T-helper 1 cell treated with Interleukin-12 subunit alpha and Interleukin-12 subunit beta and Interleukin-4 antibody, amounts not matched to agents 30 μg/mL and 1 μg/mL, for 36 hours (primary cell): ENCODE measurements around the gene SDF2L1.
"Not testable (repeated sequence)": the region's sequence is repeated elsewhere in the genome, so short reads cannot be mapped to it uniquely, and the experiment has no call there.

ENCODE experiments used
- H3K27ac Mint-ChIP-seq: one replicate; pipeline ENCODE4 v1.8.0; 2021; ENCODE audit warnings: mild to moderate bottlenecking, mixed read lengths
- H3K27me3 Mint-ChIP-seq: one replicate; pipeline ENCODE4 v1.8.0; 2021; ENCODE audit warnings: low read depth, mixed read lengths
- H3K36me3 Mint-ChIP-seq: one replicate; pipeline ENCODE4 v1.8.0; 2021; ENCODE audit warnings: low read depth, mixed read lengths
- H3K4me1 Mint-ChIP-seq: one replicate; pipeline ENCODE4 v1.8.0; 2021; ENCODE audit warnings: low read depth, mixed read lengths
- H3K4me3 Mint-ChIP-seq: one replicate; pipeline ENCODE4 v1.8.0; 2021; ENCODE audit warnings: mild to moderate bottlenecking, moderate library complexity, mixed read lengths
- H3K9me3 Mint-ChIP-seq: one replicate; pipeline ENCODE4 v1.8.0; 2021; ENCODE audit warnings: mixed read lengths

Gene SDF2L1

GRCh38 chr22:21626735-21627469, 15.2 kb upstream of the SDF2L1 start:
- Mint-ChIP-seq H3K9me3 (no peaks in the 10 kb centered on the region), H3K4me3 (peak overlapping the region; percentile 5), H3K27ac (peak overlapping the region; percentile 11), H3K4me1 (peaks cover 19% of the 10 kb centered on the region), H3K27me3 (no peaks in the 10 kb centered on the region), H3K36me3 (peaks cover 26% of the 10 kb centered on the region)

GRCh38 chr22:21628386-21629254, 13.5 kb upstream of the SDF2L1 start:
- Mint-ChIP-seq H3K4me3 (peak overlapping the region; percentile 89), H3K27ac (peak overlapping the region; percentile 90), H3K9me3 (no peaks in the 10 kb centered on the region), H3K27me3 (no peaks in the 10 kb centered on the region), H3K4me1 (peaks cover 21% of the 10 kb centered on the region), H3K36me3 (peaks cover 16% of the 10 kb centered on the region)

GRCh38 chr22:21629255-21630149, 12.6 kb upstream of the SDF2L1 start, which contains the start of gene YDJC:
YDJC (minus strand) TSS chr22:21630022; CDS start chr22:21630014, 8 bp downstream.
- Mint-ChIP-seq H3K27ac (peak within 1 kb of the TSS; percentile 90), H3K9me3 (no peaks in the 10 kb centered on the region)

GRCh38 chr22:21631025-21631424, 11.1 kb upstream of the SDF2L1 start:
- H3K4me1 Mint-ChIP-seq = peaks cover 21% of the 10 kb centered on the region
- no peaks in the 10 kb centered on the region for H3K9me3 Mint-ChIP-seq
- H3K27ac Mint-ChIP-seq = peak overlapping the region; percentile 26
- H3K36me3 Mint-ChIP-seq = peaks cover 16% of the 10 kb centered on the region
- peak overlapping the region; percentile 35 for H3K4me3 Mint-ChIP-seq
- no peaks in the 10 kb centered on the region for H3K27me3 Mint-ChIP-seq

More at GRCh38 chr22:21629255-21630149, 12.6 kb upstream of the SDF2L1 start, which contains the start of gene YDJC:
- Mint-ChIP-seq H3K27me3 (no peaks in the 10 kb centered on the region), H3K4me1 (peaks cover 21% of the 10 kb centered on the region), H3K36me3 (peaks cover 16% of the 10 kb centered on the region), H3K4me3 (peak within 1 kb of the TSS; percentile 89)

GRCh38 chr22:21632237-21632895, 9.7 kb upstream of the SDF2L1 start, which contains the start of gene CCDC116:
CCDC116 (plus strand) TSS chr22:21632760; CDS start chr22:21633182, 422 bp downstream.
- Mint-ChIP-seq H3K4me1 (peaks cover 14% of the 10 kb centered on the region), H3K27ac (peak within 1 kb of the TSS; percentile 4), H3K36me3 (peaks cover 10% of the 10 kb centered on the region), H3K27me3 (no peaks in the 10 kb centered on the region), H3K4me3 (no peak within 1 kb of the TSS), H3K9me3 (no peaks in the 10 kb centered on the region)

- H3K4me1 Mint-ChIP-seq = peaks cover 11% of the 10 kb centered on the region
- no peaks in the 10 kb centered on the region for H3K9me3 Mint-ChIP-seq
- no peaks in the 10 kb centered on the region for H3K27me3 Mint-ChIP-seq
- H3K36me3 Mint-ChIP-seq = peaks cover 7% of the 10 kb centered on the region
- no peak overlapping the region for H3K4me3 Mint-ChIP-seq
- H3K27ac Mint-ChIP-seq = no peak overlapping the region
Observed at GRCh38 chr22:21632931-21633330, 9.2 kb upstream of the SDF2L1 start.

GRCh38 chr22:21633481-21633880, 8.6 kb upstream of the SDF2L1 start:
- Mint-ChIP-seq H3K27ac (no peak overlapping the region), H3K36me3 (peaks cover 2% of the 10 kb centered on the region), H3K9me3 (no peaks in the 10 kb centered on the region), H3K4me3 (no peak overlapping the region), H3K27me3 (no peaks in the 10 kb centered on the region), H3K4me1 (peaks cover 6% of the 10 kb centered on the region)

- no peaks in the 10 kb centered on the region for H3K27me3 Mint-ChIP-seq
- no peak overlapping the region for H3K4me3 Mint-ChIP-seq
- H3K9me3 Mint-ChIP-seq = no peaks in the 10 kb centered on the region
- no peak overlapping the region for H3K27ac Mint-ChIP-seq
- peaks cover 2% of the 10 kb centered on the region for H3K36me3 Mint-ChIP-seq
- peaks cover 6% of the 10 kb centered on the region for H3K4me1 Mint-ChIP-seq
Observed at GRCh38 chr22:21634081-21634480, 8.0 kb upstream of the SDF2L1 start.

- Mint-ChIP-seq H3K27me3 (no peaks in the 10 kb centered on the region), H3K4me3 (no peak overlapping the region), H3K36me3 (no peaks in the 10 kb centered on the region), H3K9me3 (no peaks in the 10 kb centered on the region), H3K27ac (no peak overlapping the region), H3K4me1 (peaks cover 6% of the 10 kb centered on the region)
Observed at GRCh38 chr22:21634844-21635243, 7.3 kb upstream of the SDF2L1 start.

GRCh38 chr22:21635771-21636510, 6.2 kb upstream of the SDF2L1 start:
- H3K27ac Mint-ChIP-seq = no peak overlapping the region
- no peaks in the 10 kb centered on the region for H3K9me3 Mint-ChIP-seq
- no peaks in the 10 kb centered on the region for H3K36me3 Mint-ChIP-seq

GRCh38 chr22:21636629-21637218, 5.4 kb upstream of the SDF2L1 start:
- peaks cover 10% of the 10 kb centered on the region for H3K4me1 Mint-ChIP-seq
- no peak overlapping the region for H3K4me3 Mint-ChIP-seq
- no peaks in the 10 kb centered on the region for H3K36me3 Mint-ChIP-seq
- no peak overlapping the region for H3K27ac Mint-ChIP-seq
- no peaks in the 10 kb centered on the region for H3K9me3 Mint-ChIP-seq
- H3K27me3 Mint-ChIP-seq = no peaks in the 10 kb centered on the region

More at GRCh38 chr22:21635771-21636510, 6.2 kb upstream of the SDF2L1 start:
- H3K4me3 Mint-ChIP-seq = no peak overlapping the region
- H3K27me3 Mint-ChIP-seq = no peaks in the 10 kb centered on the region
- H3K4me1 Mint-ChIP-seq = peaks cover 6% of the 10 kb centered on the region

GRCh38 chr22:21637450-21637849, 4.7 kb upstream of the SDF2L1 start:
- not testable (repeated sequence) for H3K27ac Mint-ChIP-seq, H3K36me3 Mint-ChIP-seq, H3K27me3 Mint-ChIP-seq

GRCh38 chr22:21639359-21639758, 2.7 kb upstream of the SDF2L1 start:
- no peak overlapping the region for H3K27ac Mint-ChIP-seq
- peaks cover 16% of the 10 kb centered on the region for H3K4me1 Mint-ChIP-seq
- H3K27me3 Mint-ChIP-seq = no peaks in the 10 kb centered on the region
- H3K9me3 Mint-ChIP-seq = no peaks in the 10 kb centered on the region
- no peak overlapping the region for H3K4me3 Mint-ChIP-seq
- H3K36me3 Mint-ChIP-seq = peaks cover 11% of the 10 kb centered on the region

More at GRCh38 chr22:21637450-21637849, 4.7 kb upstream of the SDF2L1 start:
- not testable (repeated sequence) for H3K9me3 Mint-ChIP-seq, H3K4me1 Mint-ChIP-seq, H3K4me3 Mint-ChIP-seq
